Stomach (tissue), 4 donors: ENCODE data around the gene GLOD5.

Experiments used
- CTCF ChIP-seq, 7 experiments: fragments of 450-650 bp in 4 of 7; fragments of 200-600 bp in 3 of 7; sonication (generic) in 3 of 7; IDR thresholded peaks; one replicate each; pipeline ENCODE4 v1.5.1; 2016 to 2019; ENCODE audit warnings: antibody characterized with exemption in 7 of 7, control low read depth in 2 of 7, mild to moderate bottlenecking in 1 of 7
- POLR2A ChIP-seq, 4 donors: fragments of 450-650 bp; IDR thresholded peaks; one replicate each; pipeline ENCODE4 v1.6.1; 2016; ENCODE audit warnings: antibody characterized with exemption in 4 of 4, control low read depth in 2 of 4, mild to moderate bottlenecking in 1 of 4, moderate library complexity in 1 of 4

- TF ChIP-seq CTCF (IDR thresholded peaks at IDR 0.05), result no peak
- no peak for TF ChIP-seq POLR2A (IDR thresholded peaks at IDR 0.05)
These were observed 20.7 kb downstream of the GLOD5 start for GRCh38 chrX:48782216-48782615.
